Measurements from ENCODE around the gene CEP70.

DNA sequence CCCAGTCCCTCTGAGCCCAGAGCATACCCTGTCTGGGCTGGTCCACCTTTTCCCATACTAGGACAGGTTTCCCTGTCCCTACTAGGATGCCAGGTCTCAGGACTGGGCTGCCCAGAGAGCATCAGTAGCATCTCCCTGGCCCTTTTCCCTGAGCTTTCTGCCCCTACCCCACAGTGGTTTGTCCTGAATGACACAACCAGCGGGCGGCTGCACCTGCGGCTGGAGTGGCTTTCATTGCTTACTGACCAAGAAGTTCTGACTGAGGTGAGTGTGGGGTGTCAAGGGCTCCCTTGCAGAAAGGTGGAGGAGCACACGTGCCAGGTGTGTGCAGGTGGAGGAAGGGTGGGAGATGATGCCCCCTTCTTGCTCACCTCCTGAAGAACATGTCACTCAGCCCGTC, 126.1 kb downstream of the CEP70 start:
- TF ChIP-seq, protein P1, sequence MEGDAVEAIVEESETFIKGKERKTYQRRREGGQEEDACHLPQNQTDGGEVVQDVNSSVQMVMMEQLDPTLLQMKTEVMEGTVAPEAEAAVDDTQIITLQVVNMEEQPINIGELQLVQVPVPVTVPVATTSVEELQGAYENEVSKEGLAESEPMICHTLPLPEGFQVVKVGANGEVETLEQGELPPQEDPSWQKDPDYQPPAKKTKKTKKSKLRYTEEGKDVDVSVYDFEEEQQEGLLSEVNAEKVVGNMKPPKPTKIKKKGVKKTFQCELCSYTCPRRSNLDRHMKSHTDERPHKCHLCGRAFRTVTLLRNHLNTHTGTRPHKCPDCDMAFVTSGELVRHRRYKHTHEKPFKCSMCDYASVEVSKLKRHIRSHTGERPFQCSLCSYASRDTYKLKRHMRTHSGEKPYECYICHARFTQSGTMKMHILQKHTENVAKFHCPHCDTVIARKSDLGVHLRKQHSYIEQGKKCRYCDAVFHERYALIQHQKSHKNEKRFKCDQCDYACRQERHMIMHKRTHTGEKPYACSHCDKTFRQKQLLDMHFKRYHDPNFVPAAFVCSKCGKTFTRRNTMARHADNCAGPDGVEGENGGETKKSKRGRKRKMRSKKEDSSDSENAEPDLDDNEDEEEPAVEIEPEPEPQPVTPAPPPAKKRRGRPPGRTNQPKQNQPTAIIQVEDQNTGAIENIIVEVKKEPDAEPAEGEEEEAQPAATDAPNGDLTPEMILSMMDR (optimal IDR thresholded peaks at IDR 0.05 in 1 of 3, IDR thresholded peaks at IDR 0.05 in 1 of 3, conservative IDR thresholded peaks at IDR 0.05 in 1 of 3; ENCODE audit: extremely low read depth in 1 of 3, insufficient read depth in 2 of 3, low read length in 3 of 3), result no peak
- no peak for TF ChIP-seq EZH2 (IDR thresholded peaks at IDR 0.05; ENCODE audit: low read length)
